Measurements from ENCODE around the gene CSTF2T.

GRCh38 chr10:51706225-51706624 is 6.8 kb upstream of the CSTF2T start:
- TF ChIP-seq CTCF (IDR thresholded peaks at IDR 0.05) (no peak), POLR2A (IDR thresholded peaks at IDR 0.05) (no peak)
